Measurements from ENCODE around the gene NPTXR.

NPTXR gene

DNA sequence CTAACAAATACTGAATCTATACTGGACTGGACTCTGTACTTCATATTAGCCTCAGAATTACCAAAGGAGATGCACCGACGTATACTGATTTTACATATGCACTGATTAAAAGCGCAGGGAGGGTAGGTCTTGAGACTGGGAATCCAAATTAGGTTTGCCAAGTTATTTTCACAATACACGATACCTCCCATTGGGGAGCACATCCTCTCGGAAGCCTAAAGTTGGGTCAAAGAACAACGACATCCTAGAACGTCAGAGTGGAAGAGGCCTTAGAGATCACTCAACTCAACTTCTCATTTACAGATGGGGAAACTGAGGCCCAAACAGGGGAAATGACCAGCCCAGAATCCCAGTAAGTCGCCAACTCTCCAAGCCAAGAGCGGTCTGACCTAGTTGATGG, 50.5 kb downstream of the NPTXR start:
- no peak for DNase-seq

DNA sequence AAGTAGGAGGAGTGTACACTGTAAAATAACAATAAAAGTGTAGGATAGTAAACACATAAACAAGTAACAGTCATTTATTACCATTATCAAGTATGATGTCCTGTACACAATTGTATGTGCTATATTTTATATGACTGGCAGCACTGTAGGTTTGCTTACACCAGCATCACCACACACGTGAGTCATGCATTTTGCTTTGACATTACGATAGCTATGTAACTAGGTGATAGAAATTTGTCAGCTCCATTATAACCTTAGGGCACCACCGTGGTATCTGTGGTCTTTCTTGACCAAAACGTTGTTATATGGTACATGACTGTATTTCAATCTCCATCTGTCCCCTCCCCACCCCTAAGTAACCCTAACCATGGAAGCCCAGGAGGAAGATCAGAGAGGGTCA, 51.0 kb downstream of the NPTXR start:
- DNase-seq: no peak

DNA sequence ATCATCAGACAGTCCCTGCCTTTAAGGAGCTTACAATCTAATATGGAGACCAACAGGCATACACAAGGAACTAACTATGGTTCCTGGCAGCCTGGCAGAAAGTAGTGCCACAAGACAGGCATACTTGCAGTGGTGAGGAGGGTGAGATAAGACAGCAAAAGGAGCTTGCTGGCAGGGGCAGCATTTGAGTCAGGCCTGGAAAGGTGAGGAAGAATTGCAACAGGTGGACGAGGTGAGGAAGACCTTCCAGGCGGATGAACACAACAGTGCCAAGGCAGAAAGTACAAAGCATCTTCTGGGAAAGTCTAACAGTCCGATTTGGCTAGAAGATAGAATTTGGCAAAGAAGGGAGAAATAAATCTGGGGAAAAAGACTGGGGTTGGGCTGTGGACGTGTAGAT, 54.2 kb downstream of the NPTXR start:
- no peak for DNase-seq

DNA sequence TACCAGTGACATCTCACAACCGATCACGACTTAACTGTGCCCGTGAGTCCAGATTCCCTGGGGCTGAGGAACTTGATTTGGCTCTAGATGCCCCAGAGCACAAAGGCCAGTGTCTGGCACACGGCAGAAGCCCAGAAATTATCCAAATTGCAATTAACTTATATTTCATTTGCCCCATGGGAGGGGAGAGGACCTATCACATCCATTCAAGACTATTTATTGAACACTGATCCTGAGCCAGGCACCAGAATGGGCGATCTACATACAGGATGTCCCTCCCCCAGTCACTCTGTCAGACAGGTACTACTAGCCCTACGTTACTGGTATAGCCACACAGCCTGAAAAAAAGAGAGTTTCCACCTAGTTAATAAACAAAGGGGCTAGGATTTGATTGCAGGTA, 55.0 kb downstream of the NPTXR start:
- no peak for DNase-seq

DNA sequence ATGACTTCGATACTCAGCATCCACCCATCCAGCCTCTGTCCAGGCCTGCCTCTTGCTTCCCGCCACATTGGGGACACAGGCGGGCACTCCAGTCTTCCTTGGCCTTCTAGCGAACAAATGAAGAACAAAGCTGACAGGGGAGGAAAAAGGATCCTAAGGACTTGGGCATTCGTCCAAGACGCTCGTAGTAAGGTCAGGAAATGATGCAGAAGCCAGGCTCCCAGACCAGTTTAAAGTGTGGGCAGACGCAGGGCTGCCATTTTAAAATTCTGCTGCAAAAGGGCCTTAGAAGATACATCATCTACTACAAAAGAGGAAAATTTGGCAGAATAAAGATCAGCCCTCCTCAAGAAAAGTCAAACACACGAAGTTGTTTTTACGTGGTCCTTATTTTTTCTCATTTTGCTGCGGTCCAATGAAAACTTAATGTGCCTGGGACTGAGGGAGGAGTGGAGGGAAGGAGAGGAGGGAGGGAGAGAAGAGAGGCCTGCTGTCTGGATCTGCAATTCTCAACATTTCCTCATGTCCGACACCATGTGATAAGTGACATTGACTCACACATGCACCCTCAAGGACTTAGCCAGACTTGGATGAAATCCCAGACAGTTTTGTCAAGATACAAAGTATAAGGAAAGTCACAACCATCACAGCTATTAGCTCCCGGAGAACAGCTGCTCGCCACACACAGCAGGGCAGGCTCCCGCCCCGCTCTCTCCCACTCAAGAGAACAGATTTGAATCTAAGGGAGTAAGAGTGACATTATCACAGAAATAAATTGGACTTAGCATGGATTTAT, 55.6 kb downstream of the NPTXR start:
- DNase-seq: peak; percentile 28 to 54

DNA sequence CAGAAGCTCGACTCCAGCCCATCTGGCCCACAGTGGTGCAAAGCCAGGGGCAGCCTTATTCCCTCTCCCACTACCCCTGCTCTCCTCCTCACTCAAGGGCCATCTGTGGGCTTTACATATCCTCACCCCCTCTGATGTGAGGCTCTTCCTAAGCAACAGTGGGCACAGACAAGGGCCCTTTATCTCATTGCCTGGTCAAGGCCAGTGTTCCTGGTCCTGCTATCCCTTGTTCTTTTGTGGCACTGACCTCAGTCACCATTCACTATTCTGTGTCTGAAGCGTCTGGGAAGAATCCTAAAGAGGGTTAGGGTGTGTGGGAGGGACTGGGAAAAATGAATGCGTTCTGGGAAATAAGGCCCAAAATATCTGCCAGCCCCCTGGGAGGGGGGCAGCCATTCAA, 57.2 kb downstream of the NPTXR start:
- DNase-seq: no peak

DNA sequence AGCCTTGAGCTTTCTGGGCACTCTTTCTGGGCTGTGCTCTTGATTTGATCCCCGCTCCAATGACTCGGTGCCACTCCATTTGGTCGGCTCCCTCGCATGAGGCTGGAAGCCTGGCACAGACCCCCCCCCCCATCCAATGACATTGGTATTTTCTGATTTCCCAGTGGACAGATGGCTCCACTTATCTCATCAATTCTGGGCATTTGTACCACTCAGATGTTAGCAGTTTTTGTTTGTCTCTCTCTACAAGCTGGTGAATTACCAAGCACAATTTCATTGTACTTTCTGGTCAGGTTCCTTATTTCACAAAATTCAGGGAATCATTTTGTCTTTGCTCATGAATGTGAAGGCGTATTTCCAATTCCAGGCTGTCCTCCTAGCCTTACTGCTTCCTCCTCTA, 59.0 kb downstream of the NPTXR start:
- no peak for DNase-seq

DNA sequence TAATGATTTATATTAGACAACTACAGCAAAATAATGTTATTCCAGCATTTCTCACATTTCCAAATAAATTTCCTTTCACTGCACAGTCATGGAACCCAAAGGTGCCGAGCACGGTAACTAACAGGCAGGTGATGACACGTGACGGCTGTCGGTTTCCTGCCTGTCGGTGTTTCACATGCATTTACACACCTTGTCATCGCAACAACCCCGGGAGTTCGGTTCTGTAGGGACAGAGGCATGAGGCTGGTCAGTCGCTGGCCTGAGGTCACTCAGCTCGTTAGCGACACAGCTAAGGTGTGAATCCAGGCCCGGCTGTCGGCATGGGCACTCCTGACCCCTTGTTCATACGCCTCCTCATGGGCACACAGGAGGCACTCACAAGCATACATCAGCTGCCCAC, 59.8 kb downstream of the NPTXR start:
- DNase-seq: no peak

DNA sequence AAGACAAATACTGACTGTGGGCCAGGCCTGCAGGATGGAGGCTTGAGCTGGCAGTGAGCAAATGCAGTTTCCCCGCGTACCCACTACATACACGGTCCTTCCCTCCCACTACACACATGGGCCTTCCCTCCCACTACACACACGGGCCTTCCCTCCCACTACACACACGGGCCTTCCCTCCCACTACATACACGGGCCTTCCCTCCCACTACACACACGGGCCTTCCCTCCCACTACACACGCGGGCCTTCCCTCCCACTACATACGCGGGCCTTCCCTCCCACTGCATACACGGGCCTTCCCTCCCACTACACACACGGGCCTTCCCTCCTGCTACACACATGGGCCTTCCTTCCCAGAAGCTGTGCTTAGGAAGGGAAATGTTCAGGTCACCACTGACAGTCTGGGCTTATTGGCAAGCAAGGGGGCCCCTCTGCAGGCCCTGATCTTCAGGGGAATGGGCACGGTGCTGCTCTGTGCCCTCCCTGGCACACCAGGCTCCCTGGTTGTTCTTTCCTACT, 60.7 kb downstream of the NPTXR start:
- DNase-seq: peak in 1 of 2 donors; percentile 34

DNA sequence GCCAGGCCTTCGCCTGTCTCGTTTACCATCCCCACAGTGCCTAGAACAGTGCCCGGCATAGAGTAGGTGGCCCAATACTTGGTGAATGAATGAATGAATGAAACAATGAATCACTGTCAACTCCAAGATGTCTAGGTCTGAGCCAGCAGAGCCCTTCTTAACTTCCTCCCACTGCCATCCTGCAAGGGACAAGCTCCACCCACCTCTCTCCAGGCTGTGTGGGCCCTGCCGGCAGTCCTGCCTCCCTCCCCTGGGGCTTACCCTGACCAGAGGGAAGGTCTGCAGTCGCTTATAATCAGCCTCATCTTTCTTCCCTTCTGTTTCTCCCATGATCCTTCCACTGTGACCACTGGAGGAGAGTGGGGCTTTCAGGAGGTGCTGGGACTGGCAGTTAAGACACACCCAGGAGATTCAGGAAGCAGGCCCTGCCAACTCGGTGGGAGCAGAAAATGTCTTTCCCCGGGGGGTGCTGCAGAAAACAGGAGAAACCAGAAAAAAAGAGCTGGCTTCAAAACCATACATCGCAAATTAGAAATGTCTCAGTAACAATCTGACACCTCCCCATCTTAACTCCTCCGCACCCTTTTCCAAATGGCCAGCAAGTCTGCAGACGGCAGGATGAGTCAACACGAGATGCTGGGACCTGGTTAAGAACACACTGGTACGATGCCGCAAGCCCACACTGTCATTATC, 61.3 kb downstream of the NPTXR start:
- peak; percentile 37 to 51 for DNase-seq

DNA sequence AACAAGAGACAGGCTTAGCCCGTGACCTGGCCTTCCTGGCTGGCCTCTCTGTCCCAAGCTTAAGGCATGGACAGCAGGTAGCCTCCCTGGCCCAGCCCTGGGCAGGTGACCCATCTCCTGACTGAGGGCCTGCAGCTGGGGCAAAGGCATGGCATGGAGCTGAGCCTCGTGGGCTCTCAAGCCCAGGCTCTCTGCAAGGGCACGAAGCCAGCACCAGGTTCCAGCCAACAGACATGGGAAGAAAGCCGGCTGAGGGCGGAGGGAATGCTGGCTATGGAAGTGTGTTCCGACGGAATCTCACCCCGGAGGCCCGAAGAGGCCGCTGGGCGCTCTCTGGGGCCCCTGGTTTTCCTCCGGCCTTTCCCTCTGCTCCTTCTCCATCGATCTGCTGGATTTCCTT, 62.8 kb downstream of the NPTXR start:
- no peak for DNase-seq

DNA sequence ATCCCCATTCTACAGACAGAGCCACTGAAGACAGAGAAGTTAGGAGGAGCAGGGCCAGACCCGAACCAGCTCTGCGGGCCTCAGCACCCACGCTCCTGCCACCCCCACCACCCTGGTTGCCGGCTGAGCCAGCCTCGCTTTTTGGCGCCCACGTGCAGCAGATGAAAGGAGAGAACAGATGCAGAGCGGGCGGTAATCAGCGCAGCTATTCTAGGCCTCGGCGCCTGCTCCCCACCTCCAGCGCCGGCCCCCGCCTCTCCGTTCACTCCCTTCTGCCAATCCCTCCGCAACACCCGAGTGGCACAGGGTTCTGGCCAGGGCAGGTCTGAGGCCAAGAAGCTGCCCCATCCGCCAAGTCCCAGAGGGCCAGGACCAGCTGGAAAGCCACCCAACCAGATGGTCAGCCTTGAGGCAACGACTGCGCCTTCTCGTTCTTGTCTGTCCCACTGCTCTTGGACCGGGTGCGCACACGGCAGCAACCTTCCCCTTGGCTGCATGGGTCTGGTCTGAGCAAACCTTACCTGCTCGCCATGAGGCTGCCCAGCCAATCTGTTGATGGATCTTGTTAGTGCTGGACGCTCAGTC, 66.6 kb downstream of the NPTXR start:
- no peak for DNase-seq

DNA sequence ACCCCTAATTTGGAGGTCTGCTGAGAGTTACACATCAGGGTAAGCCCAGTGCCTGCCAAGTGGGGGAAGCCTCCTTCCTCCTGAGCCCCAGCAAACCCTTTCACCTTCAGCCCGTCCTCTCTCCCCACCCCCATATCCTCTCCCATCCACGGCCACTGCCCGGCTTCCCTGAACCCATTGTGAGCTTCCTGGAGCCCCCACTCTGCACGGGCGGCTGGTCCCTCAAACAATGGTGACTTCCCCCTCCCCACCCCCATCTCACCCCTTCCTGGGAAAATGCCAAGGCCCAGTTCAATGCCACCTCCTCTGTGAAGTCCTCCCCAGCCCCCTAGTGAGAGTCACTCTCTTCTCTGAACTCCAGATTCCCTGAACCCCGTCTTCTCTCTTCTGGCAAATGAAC, 67.7 kb downstream of the NPTXR start:
- no peak for DNase-seq

DNA sequence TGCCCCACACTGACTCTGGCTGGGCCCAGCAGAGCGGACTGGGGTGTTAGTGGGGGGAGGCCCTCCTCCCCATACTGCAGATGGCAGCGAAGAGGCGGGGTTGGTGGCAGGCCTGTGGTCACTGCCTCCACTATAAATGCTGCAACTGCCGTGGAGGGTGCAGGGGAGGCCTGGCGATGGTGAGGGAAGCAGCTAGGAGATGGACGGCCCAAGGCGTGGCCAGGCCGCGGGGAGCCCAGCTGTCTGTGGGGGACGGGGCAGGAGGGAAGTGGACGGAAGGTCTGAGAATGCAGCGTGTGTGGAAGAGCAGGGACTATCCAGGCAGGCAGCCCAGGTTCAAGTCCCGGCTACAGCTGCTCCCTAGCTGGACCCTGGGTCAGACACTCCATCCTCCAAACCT, 68.2 kb downstream of the NPTXR start:
- no peak for DNase-seq

DNA sequence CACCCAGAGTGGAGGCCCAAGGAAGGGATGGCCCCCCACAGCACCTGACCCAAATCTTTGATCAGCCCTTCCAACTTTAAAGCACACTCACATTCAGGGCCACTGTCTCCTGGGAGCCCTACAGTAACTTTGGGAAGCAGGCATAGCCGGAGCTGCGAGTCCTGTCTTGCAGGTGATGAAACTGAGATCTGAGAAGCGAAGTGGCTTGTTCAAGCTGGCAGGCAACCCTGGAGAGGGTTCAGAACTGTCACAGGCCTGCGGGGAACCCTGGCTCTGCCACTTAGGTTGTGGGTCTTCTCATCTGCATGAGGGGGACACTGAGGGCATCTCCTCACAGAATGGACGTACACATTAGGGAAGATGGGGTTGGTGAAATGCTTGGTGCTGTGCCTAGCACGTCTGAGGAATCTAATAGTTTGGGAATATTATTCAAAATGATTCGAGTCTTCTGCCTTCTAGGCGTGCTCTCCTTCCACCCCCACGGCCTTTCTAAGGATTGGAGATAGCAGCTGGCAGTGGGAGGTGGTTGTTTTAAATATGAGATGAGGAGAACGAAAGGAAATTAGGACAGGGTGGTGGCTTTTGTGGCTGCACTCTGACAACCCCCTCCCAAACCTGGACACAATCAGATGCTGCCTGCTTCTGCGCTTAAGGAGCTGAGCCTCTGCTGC, 69.2 kb downstream of the NPTXR start:
- no peak for DNase-seq

DNA sequence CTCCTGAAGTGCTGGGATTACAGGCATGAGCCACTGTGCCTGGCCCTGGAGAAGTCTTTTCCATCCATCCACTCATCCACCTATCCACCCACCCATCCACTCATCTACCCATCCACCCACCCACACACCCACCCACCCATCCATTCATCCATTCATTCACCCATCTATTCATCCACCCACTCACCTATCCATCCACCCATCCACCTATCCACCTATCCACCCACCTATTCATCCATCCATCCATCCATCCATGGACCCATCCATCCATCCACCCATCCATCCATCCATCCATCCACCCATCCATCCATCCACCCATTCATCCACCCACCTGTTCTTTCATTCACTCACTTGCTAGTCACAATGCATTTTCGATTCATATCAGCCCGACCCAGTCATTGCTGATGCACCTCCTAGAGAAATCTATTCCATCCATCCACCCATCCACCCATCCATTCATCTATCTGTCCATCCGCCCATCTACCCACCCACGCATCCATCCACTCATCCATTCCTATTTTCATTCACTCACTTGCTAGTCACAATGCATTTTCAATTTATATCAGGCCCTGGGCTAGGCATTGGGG, 70.4 kb downstream of the NPTXR start:
- no peak for DNase-seq

DNA sequence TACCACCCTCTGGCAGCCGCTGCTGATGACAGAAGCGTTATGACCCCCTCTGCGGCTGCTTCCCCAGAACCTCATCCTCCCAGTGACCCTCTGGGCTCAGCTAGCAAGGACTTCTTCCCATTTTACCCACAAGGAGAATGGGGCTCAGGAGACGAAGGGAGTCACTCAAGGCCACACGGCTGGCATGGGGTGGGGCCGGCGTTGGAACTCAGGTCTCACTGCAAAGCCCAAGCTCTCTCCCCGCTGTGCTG, 71.3 kb downstream of the NPTXR start:
- no peak for DNase-seq

DNA sequence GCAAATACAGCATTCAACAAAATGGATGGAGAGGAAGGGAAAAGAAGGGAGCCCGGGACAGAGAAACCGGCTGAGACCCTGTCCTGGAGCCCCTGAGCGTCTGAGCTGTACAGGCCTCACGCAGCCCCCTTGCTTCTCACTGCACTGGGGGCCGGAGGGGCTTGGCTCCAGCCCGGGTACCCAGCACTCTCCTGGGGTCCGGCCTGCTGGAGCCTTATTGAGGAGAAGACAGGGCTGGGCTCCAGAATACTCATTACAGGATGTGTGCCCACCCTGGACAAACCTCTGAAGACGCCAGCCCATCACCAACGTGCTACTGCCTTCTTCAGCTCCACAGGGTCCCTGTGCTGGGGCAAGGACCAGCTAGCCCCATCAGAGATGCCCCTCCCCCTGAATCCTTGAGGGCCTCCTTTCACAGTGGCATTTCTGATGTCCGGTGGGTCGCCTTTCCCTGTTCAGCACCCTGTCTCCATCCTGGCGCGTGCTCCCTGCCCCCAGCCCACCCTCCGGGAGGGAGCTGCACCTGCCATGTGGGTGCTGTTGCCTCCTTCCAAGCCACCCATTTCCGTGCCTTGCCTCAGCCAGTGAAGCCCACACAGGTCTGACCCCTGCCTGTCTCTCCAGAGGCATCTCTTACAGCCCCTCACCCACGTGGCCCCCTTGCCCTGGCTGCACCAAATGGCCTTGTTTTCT, 73.4 kb downstream of the NPTXR start:
- DNase-seq: no peak

Data from inflammatory macrophage (primary cell).